ENCODE results near the gene MEIS3.

Gene MEIS3

DNA sequence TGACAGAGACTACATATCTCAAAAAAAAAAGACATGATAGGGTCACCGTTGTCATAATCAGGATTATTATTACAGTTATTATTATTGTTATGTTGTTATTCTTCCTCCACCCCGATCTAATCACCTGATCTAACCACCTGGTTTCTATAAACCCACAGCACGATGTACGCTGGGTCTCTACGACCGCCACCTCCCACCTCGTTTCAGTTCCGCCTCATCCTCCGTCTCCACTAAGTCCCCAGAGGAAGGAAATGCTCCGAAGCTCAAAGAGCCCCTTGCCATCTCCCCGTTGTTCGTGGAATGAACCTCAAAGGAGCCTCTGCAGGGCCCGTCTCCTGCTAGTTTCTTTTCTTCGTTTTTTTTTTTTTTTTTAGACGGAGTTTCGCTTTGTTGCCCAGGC lies 15.9 kb upstream of the MEIS3 start:
- Histone ChIP-seq H3K9ac (ENCODE audit: insufficient read length, low read depth) (no peak overlapping the region), H3K27me3 (ENCODE audit: insufficient read depth, insufficient read length) (peaks cover 4% of the 10 kb centered on the region)

DNA sequence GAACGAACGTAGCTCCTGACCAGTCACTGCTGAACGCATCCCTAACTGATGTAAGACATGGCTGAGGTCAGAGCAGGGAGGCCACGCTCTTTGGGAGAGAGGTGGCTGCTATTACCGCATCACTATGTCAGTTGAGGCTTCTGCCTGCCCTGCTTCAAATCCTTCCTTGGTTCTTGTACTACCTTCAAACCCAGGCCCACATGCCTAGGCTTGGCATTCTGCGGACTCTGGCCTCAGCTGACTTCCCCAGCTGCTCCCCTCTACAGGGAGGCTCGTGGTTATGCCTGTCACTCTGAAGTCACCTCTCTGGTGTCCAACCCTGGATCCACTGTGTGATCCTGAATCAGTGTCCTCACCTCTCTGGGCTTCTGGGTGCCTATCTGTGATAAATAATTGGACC lies 14.8 kb upstream of the MEIS3 start:
- Histone ChIP-seq H3K4me1 (ENCODE audit: insufficient read depth, insufficient read length) (peaks cover under 1% of the 10 kb centered on the region), H3K9me3 (ENCODE audit: insufficient read depth, low read length) (0 out of 2 replicates have a peak, but pooled peaks cover 7% of the 10 kb centered on the region), H3K9ac (ENCODE audit: insufficient read length, low read depth) (peak overlapping the region; percentile 8), H3K4me3 (ENCODE audit: insufficient read length, low read depth) (no peak overlapping the region), H3K27me3 (ENCODE audit: insufficient read depth, insufficient read length) (peaks cover 7% of the 10 kb centered on the region), H3K36me3 (ENCODE audit: insufficient read depth, insufficient read length, low read length) (no peaks in the 10 kb centered on the region)
- TF ChIP-seq YY1 (IDR thresholded peaks at IDR 0.05; ENCODE audit: insufficient read depth, insufficient read length) (no peak), SUZ12 (IDR thresholded peaks at IDR 0.05; ENCODE audit: extremely low read depth, insufficient read depth, insufficient read length) (no peak), ZNF274 (IDR thresholded peaks at IDR 0.05; ENCODE audit: low read depth, low read length) (no peak)
- no peak for DNase-seq (ENCODE audit: low read depth, low spot score)

More for the DNA sequence above, 15.9 kb upstream of the MEIS3 start:
- H3K36me3 ChIP-seq (ENCODE audit: insufficient read depth, insufficient read length, low read length) = no peaks in the 10 kb centered on the region
- H3K4me3 ChIP-seq (ENCODE audit: insufficient read length, low read depth) = no peak overlapping the region
- no peak for DNase-seq (ENCODE audit: low read depth, low spot score)
- H3K9me3 ChIP-seq (ENCODE audit: insufficient read depth, low read length) = 0 out of 2 replicates have a peak, but pooled peaks cover 7% of the 10 kb centered on the region
- H3K4me1 ChIP-seq (ENCODE audit: insufficient read depth, insufficient read length) = no peaks in the 10 kb centered on the region
- TF ChIP-seq YY1 (IDR thresholded peaks at IDR 0.05; ENCODE audit: insufficient read depth, insufficient read length) = no peak
- no peak for TF ChIP-seq SUZ12 (IDR thresholded peaks at IDR 0.05; ENCODE audit: extremely low read depth, insufficient read depth, insufficient read length)
- TF ChIP-seq ZNF274 (IDR thresholded peaks at IDR 0.05; ENCODE audit: low read depth, low read length) = no peak

DNA sequence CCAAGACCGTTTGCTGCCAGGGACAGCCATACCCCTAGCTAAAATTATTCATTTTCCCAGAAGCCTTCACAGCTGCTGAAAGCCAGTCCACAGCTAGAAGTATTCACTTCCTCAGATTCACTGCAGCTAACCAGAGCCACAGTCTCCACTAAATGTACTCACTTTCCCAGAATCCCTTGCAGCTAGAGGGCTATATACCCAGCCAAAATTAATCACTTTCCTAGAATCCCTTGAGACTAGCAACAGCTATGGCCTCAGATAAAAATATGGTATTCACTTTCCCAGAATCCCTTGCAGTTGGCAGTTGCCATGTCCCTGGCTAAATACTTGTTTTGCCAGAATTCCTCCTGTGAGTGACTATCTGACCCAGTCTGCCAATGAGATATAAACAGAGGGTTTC lies 13.8 kb upstream of the MEIS3 start:
- TF ChIP-seq YY1 (IDR thresholded peaks at IDR 0.05; ENCODE audit: insufficient read depth, insufficient read length) (no peak), ZNF274 (IDR thresholded peaks at IDR 0.05; ENCODE audit: low read depth, low read length) (no peak), SUZ12 (IDR thresholded peaks at IDR 0.05; ENCODE audit: extremely low read depth, insufficient read depth, insufficient read length) (no peak)
- 0 out of 2 replicates have a peak, but pooled peaks cover 7% of the 10 kb centered on the region for H3K9me3 ChIP-seq (ENCODE audit: insufficient read depth, low read length)
- no peak overlapping the region for H3K4me3 ChIP-seq (ENCODE audit: insufficient read length, low read depth)
- DNase-seq (ENCODE audit: low read depth, low spot score) = no peak
- no peaks in the 10 kb centered on the region for H3K36me3 ChIP-seq (ENCODE audit: insufficient read depth, insufficient read length, low read length)
- peaks cover 9% of the 10 kb centered on the region for H3K27me3 ChIP-seq (ENCODE audit: insufficient read depth, insufficient read length)
- H3K4me1 ChIP-seq (ENCODE audit: insufficient read depth, insufficient read length) = peaks cover 3% of the 10 kb centered on the region
- no peak overlapping the region for H3K9ac ChIP-seq (ENCODE audit: insufficient read length, low read depth)

DNA sequence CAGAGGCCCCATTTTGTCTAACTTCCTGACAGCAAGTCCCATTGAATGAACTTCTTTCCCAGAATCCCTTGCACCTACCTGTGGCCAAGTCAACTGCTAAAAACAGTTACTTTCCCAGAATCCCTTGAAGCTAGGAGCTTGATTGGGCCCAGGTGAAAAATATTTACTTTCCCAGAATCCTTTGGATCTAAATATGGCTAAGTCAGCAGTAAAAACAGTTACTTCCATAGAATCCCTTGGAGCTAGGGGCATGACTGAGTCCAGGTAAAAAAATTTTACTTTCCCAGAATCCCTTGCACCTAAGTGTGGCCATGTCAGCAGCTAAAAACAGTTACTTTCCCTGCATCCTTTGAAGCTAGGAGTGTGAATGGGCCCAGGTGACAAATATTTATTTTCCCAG lies 13.2 kb upstream of the MEIS3 start:
- DNase-seq (ENCODE audit: low read depth, low spot score) = no peak
- Histone ChIP-seq H3K4me1 (ENCODE audit: insufficient read depth, insufficient read length) (peaks cover 3% of the 10 kb centered on the region), H3K36me3 (ENCODE audit: insufficient read depth, insufficient read length, low read length) (no peaks in the 10 kb centered on the region), H3K27me3 (ENCODE audit: insufficient read depth, insufficient read length) (peaks cover 9% of the 10 kb centered on the region), H3K4me3 (ENCODE audit: insufficient read length, low read depth) (no peak overlapping the region), H3K9me3 (ENCODE audit: insufficient read depth, low read length) (0 out of 2 replicates have a peak, but pooled peaks cover 7% of the 10 kb centered on the region), H3K9ac (ENCODE audit: insufficient read length, low read depth) (no peak overlapping the region)
- TF ChIP-seq ZNF274 (IDR thresholded peaks at IDR 0.05; ENCODE audit: low read depth, low read length) (no peak), SUZ12 (IDR thresholded peaks at IDR 0.05; ENCODE audit: extremely low read depth, insufficient read depth, insufficient read length) (no peak), YY1 (IDR thresholded peaks at IDR 0.05; ENCODE audit: insufficient read depth, insufficient read length) (no peak)

DNA sequence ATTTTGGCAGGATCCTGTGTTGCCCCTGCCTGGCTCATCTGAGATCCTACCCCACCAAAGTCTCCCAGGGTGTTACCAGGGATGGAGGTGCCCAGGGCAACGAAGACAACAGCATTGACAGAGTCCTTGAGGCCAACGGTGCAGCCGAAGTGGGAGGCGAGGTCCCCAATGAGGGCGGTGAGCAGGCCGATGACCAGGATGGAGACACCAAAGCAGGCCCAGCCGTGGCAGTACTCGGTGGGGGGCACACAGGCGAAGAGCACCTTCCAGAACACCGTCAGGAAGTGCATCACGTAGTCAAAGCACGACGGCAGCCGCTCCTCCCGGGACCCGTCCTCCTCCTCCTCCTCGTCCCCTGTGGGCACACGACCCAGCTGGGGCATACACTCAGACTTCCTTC lies 12.8 kb upstream of the MEIS3 start:
- TF ChIP-seq YY1 (IDR thresholded peaks at IDR 0.05; ENCODE audit: insufficient read depth, insufficient read length) (no peak), ZNF274 (IDR thresholded peaks at IDR 0.05; ENCODE audit: low read depth, low read length) (no peak), SUZ12 (IDR thresholded peaks at IDR 0.05; ENCODE audit: extremely low read depth, insufficient read depth, insufficient read length) (no peak)
- peaks cover 9% of the 10 kb centered on the region for H3K27me3 ChIP-seq (ENCODE audit: insufficient read depth, insufficient read length)

DNA sequence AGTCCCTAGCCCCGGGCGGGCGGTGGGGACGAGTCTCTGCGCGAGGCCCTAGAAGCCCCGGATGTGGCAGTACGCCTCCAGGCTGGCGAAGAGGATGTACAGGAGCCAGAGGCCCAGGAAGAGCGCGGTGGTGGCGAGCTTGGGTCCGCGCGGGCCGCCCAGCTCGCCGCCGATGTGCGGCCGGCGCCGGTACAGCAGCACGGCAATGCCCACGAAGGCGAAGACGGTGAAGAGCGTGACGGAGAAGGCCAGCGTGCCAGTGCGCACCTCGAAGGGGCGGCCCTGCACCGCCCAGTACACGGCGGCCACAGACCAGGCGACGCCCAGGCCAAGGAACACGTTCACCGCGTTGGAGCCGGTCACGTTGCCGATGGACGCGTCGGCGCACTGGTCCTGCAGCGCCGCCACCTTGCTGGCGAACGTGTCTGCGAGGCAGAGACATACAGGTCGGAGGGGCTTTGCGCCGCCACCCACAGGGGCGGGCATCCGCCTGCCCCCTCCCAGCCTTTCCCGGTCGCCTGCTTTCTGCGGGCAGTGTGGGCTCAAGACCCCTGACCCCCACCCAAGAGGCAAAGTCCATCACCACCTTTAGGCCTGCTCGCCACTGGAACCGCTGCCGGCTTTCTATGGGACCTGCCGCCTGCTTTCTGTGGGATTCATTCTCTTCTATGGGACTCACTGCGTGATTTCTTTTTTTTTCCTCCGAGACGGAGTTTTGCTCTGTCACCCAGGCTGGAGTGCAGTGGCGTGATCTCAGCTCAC lies 10.9 kb upstream of the MEIS3 start:
- Histone ChIP-seq H3K9me3 (ENCODE audit: insufficient read depth, low read length) (0 out of 2 replicates have a peak, but pooled peaks cover 7% of the 10 kb centered on the region), H3K9ac (ENCODE audit: insufficient read length, low read depth) (peak overlapping the region; percentile 80), H3K36me3 (ENCODE audit: insufficient read depth, insufficient read length, low read length) (no peaks in the 10 kb centered on the region), H3K4me1 (ENCODE audit: insufficient read depth, insufficient read length) (peaks cover 3% of the 10 kb centered on the region), H3K27me3 (ENCODE audit: insufficient read depth, insufficient read length) (peaks cover 9% of the 10 kb centered on the region), H3K4me3 (ENCODE audit: insufficient read length, low read depth) (peak overlapping the region; percentile 40)
- no peak for DNase-seq (ENCODE audit: low read depth, low spot score)
- no peak for TF ChIP-seq YY1 (IDR thresholded peaks at IDR 0.05; ENCODE audit: insufficient read depth, insufficient read length)
- no peak for TF ChIP-seq SUZ12 (IDR thresholded peaks at IDR 0.05; ENCODE audit: extremely low read depth, insufficient read depth, insufficient read length)
- TF ChIP-seq ZNF274 (IDR thresholded peaks at IDR 0.05; ENCODE audit: low read depth, low read length) = no peak

More for the DNA sequence above, 12.8 kb upstream of the MEIS3 start:
- Histone ChIP-seq H3K4me3 (ENCODE audit: insufficient read length, low read depth) (no peak overlapping the region), H3K4me1 (ENCODE audit: insufficient read depth, insufficient read length) (peaks cover 3% of the 10 kb centered on the region), H3K9ac (ENCODE audit: insufficient read length, low read depth) (no peak overlapping the region), H3K36me3 (ENCODE audit: insufficient read depth, insufficient read length, low read length) (no peaks in the 10 kb centered on the region), H3K9me3 (ENCODE audit: insufficient read depth, low read length) (0 out of 2 replicates have a peak, but pooled peaks cover 7% of the 10 kb centered on the region)
- DNase-seq (ENCODE audit: low read depth, low spot score) = no peak

DNA sequence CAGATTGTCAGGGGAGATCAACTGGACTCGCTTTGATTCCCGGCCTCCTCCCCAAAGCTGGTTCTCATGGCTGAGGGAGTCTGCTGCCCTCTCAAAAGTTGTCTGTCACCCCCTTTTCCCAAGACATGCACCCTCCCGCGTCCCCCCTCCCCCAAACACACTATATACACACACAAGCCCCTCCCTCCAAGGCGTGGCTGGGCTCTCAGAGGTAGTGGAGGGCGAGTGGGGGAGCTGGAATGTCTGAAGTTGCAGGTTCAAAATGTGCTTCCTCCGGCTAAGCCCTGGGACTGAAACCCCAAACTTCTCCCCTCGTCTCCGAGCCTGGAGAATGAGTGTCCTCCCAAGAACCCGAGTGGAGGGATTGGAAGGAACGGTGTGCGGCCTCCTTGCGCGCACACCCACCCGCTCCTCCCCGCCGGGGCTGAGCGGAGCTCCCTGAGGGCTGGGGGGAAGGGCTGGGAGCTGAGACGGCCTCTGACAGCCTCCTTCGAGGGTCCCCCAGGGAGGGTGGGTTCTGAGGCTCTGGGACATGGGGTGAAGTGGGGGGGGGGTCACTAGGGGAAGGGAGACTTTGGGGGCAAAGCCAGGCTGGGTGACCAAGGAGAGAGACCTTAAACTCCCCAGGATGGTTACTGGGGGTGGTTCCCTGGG lies 9.9 kb upstream of the MEIS3 start:
- TF ChIP-seq YY1 (IDR thresholded peaks at IDR 0.05; ENCODE audit: insufficient read depth, insufficient read length) (no peak), ZNF274 (IDR thresholded peaks at IDR 0.05; ENCODE audit: low read depth, low read length) (no peak), SUZ12 (IDR thresholded peaks at IDR 0.05; ENCODE audit: extremely low read depth, insufficient read depth, insufficient read length) (no peak)
- no peaks in the 10 kb centered on the region for H3K36me3 ChIP-seq (ENCODE audit: insufficient read depth, insufficient read length, low read length)
- peaks cover 9% of the 10 kb centered on the region for H3K27me3 ChIP-seq (ENCODE audit: insufficient read depth, insufficient read length)
- no peak for DNase-seq (ENCODE audit: low read depth, low spot score)
- 0 out of 2 replicates have a peak, but pooled peaks cover 7% of the 10 kb centered on the region for H3K9me3 ChIP-seq (ENCODE audit: insufficient read depth, low read length)
- H3K9ac ChIP-seq (ENCODE audit: insufficient read length, low read depth) = peak overlapping the region; percentile 80
- H3K4me3 ChIP-seq (ENCODE audit: insufficient read length, low read depth) = peak overlapping the region; percentile 11
- peaks cover 3% of the 10 kb centered on the region for H3K4me1 ChIP-seq (ENCODE audit: insufficient read depth, insufficient read length)
